ENCODE results near the gene ANTXR1. TPM values are rescaled to one million over a fixed set of nuclear protein-coding genes. Genes with fewer than 3 reads are reported as not detected.

Gene ANTXR1
- total RNA-seq, 2 donors from 2014 or later: 48.3 to 54.5 TPM

- Mint-ChIP-seq H3K36me3 (ENCODE audit: low read depth) (no peaks in the 10 kb centered on the region), H3K9me3 (no peaks in the 10 kb centered on the region), H3K4me3 (no peak overlapping the region), H3K27me3 (ENCODE audit: insufficient read depth) (peaks cover 2% of the 10 kb centered on the region), H3K27ac (no peak overlapping the region), H3K4me1 (no peaks in the 10 kb centered on the region)
- WGBS, 2 experiments (ENCODE audit: insufficient coverage in 1 of 2, insufficient read length in 1 of 2): 90 to 100% methylated on average over 1 to 3 of the region's 3 CpGs
- no peaks in the 10 kb centered on the region for H3K27me3 ChIP-seq (ENCODE audit: control insufficient read depth, insufficient read depth, low read length, poor library complexity, severe bottlenecking)
- no peak overlapping the region for H3K4me3 ChIP-seq (ENCODE audit: low read length)
- H3K9me3 ChIP-seq (ENCODE audit: control insufficient read depth, low read length): no peaks in the 10 kb centered on the region
- no peak overlapping the region for H3K9ac ChIP-seq (ENCODE audit: extremely low read depth, low read length, poor library complexity, severe bottlenecking)
- H3K36me3 ChIP-seq (ENCODE audit: control insufficient read depth, insufficient read depth, low read length): no peaks in the 10 kb centered on the region
- TF ChIP-seq CTCF (conservative IDR thresholded peaks at IDR 0.05): no peak
- DNase-seq: no peak
- H3K4me1 ChIP-seq (ENCODE audit: control insufficient read depth, insufficient read depth, low read length): no peaks in the 10 kb centered on the region
- no peak overlapping the region for H3K27ac ChIP-seq (ENCODE audit: low read depth, low read length)
These were observed 283.4 kb downstream of the ANTXR1 start for GRCh38 chr2:69296421-69296820.

DNA sequence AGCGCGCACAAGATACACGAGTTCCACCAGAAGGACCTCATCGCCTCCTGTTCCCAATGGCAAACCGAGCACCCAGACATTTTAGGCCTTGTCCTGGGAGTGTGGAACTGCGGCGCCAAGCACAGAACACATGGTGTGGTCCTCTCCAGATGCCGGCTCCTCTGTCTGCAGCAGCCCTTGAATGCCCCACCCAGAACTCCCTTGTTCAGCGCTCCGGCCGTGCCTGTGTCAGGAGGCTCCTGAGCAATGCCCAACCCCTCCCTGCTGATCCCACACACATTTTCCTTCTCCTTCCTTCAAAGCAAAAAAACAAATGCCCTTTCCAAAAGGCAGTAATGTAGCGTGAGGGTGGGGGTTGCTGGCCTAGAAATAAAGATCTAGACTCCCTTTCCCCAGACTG, 284.2 kb downstream of the ANTXR1 start:
- Mint-ChIP-seq H3K9me3 (no peaks in the 10 kb centered on the region), H3K36me3 (ENCODE audit: low read depth) (no peaks in the 10 kb centered on the region), H3K27ac (no peak overlapping the region), H3K4me1 (no peaks in the 10 kb centered on the region), H3K27me3 (ENCODE audit: insufficient read depth) (peaks cover 2% of the 10 kb centered on the region), H3K4me3 (no peak overlapping the region)
- H3K27ac ChIP-seq (ENCODE audit: low read depth, low read length): no peak overlapping the region
- H3K4me3 ChIP-seq (ENCODE audit: low read length): no peak overlapping the region
- H3K27me3 ChIP-seq (ENCODE audit: control insufficient read depth, insufficient read depth, low read length, poor library complexity, severe bottlenecking): no peaks in the 10 kb centered on the region
- no peak overlapping the region for H3K9ac ChIP-seq (ENCODE audit: extremely low read depth, low read length, poor library complexity, severe bottlenecking)
- no peaks in the 10 kb centered on the region for H3K36me3 ChIP-seq (ENCODE audit: control insufficient read depth, insufficient read depth, low read length)
- WGBS, 2 experiments (ENCODE audit: insufficient coverage in 1 of 2, insufficient read length in 1 of 2): 86 to 93% methylated on average over 5 to 12 of the region's 12 CpGs
- no peaks in the 10 kb centered on the region for H3K4me1 ChIP-seq (ENCODE audit: control insufficient read depth, insufficient read depth, low read length)
- H3K9me3 ChIP-seq (ENCODE audit: control insufficient read depth, low read length): no peaks in the 10 kb centered on the region
- DNase-seq: no peak
- TF ChIP-seq CTCF (conservative IDR thresholded peaks at IDR 0.05): no peak

- Histone ChIP-seq H3K27me3 (ENCODE audit: control insufficient read depth, insufficient read depth, low read length, poor library complexity, severe bottlenecking) (no peaks in the 10 kb centered on the region), H3K27ac (ENCODE audit: low read depth, low read length) (no peak overlapping the region), H3K4me3 (ENCODE audit: low read length) (no peak overlapping the region), H3K9ac (ENCODE audit: extremely low read depth, low read length, poor library complexity, severe bottlenecking) (no peak overlapping the region), H3K9me3 (ENCODE audit: control insufficient read depth, low read length) (no peaks in the 10 kb centered on the region), H3K4me1 (ENCODE audit: control insufficient read depth, insufficient read depth, low read length) (no peaks in the 10 kb centered on the region), H3K36me3 (ENCODE audit: control insufficient read depth, insufficient read depth, low read length) (no peaks in the 10 kb centered on the region)
- Mint-ChIP-seq H3K27ac (no peak overlapping the region), H3K27me3 (ENCODE audit: insufficient read depth) (peaks cover 5% of the 10 kb centered on the region), H3K36me3 (ENCODE audit: low read depth) (no peaks in the 10 kb centered on the region), H3K4me1 (no peaks in the 10 kb centered on the region), H3K4me3 (no peak overlapping the region), H3K9me3 (peaks cover 2% of the 10 kb centered on the region)
- DNase-seq: no peak
- 88 to 94% methylated on average over 4 to 7 of the region's 7 CpGs for WGBS, 2 experiments (ENCODE audit: insufficient coverage in 1 of 2, insufficient read length in 1 of 2)
- no peak for TF ChIP-seq CTCF (conservative IDR thresholded peaks at IDR 0.05)
These were observed 285.3 kb downstream of the ANTXR1 start for GRCh38 chr2:69298261-69298660.
